ENCODE results near the gene MSRB1. TPM values are rescaled to one million over a fixed set of nuclear protein-coding genes. Genes with fewer than 3 reads are reported as not detected.
"Not testable (repeated sequence)": the region's sequence is repeated elsewhere in the genome, so short reads cannot be mapped to it uniquely, and the experiment has no call there.

The MSRB1 gene
- total RNA-seq, 6 experiments from 2014 or later = 21.0 to 27.4 (median 22.7) TPM

GRCh38 chr16:1924095-1924494, 18.9 kb downstream of the MSRB1 start:
- DNase-seq = no peak
- 0 out of 2 replicates have a peak, but pooled peaks cover 3% of the 10 kb centered on the region for H3K4me1 Mint-ChIP-seq (ENCODE audit: low read depth)
- H3K4me3 Mint-ChIP-seq = no peak overlapping the region
- peaks cover 45% of the 10 kb centered on the region for H3K27me3 Mint-ChIP-seq (ENCODE audit: insufficient read depth)
- H3K9me3 Mint-ChIP-seq = no peaks in the 10 kb centered on the region
- H3K27ac Mint-ChIP-seq = no peak overlapping the region
- 0 out of 2 replicates have a peak, but pooled peaks cover 5% of the 10 kb centered on the region for H3K36me3 Mint-ChIP-seq (ENCODE audit: low read depth)
- no peak for TF ChIP-seq CTCF (IDR thresholded peaks at IDR 0.05)

GRCh38 chr16:1923299-1924034, 19.5 kb downstream of the MSRB1 start:
- H3K27me3 Mint-ChIP-seq (ENCODE audit: insufficient read depth) = peaks cover 48% of the 10 kb centered on the region
- H3K27ac Mint-ChIP-seq = no peak overlapping the region

GRCh38 chr16:1922357-1922756, 20.6 kb downstream of the MSRB1 start:
- Mint-ChIP-seq H3K36me3 (ENCODE audit: low read depth) (0 out of 2 replicates have a peak, but pooled peaks cover 5% of the 10 kb centered on the region), H3K4me3 (no peak overlapping the region), H3K27ac (no peak overlapping the region)

More at GRCh38 chr16:1923299-1924034, 19.5 kb downstream of the MSRB1 start:
- peak; percentile 56 for TF ChIP-seq CTCF (IDR thresholded peaks at IDR 0.05)
- no peak for DNase-seq
- H3K9me3 Mint-ChIP-seq = no peaks in the 10 kb centered on the region
- H3K4me1 Mint-ChIP-seq (ENCODE audit: low read depth) = no peaks in the 10 kb centered on the region
- no peak overlapping the region for H3K4me3 Mint-ChIP-seq
- 0 out of 2 replicates have a peak, but pooled peaks cover 5% of the 10 kb centered on the region for H3K36me3 Mint-ChIP-seq (ENCODE audit: low read depth)

GRCh38 chr16:1920727-1921171, 22.2 kb downstream of the MSRB1 start:
- peaks cover 55% of the 10 kb centered on the region for H3K27me3 Mint-ChIP-seq (ENCODE audit: insufficient read depth)
- no peak overlapping the region for H3K27ac Mint-ChIP-seq
- H3K4me3 Mint-ChIP-seq = no peak overlapping the region
- DNase-seq = no peak
- 0 out of 2 replicates have a peak, but pooled peaks cover 5% of the 10 kb centered on the region for H3K36me3 Mint-ChIP-seq (ENCODE audit: low read depth)
- H3K9me3 Mint-ChIP-seq = no peaks in the 10 kb centered on the region
- no peaks in the 10 kb centered on the region for H3K4me1 Mint-ChIP-seq (ENCODE audit: low read depth)
- TF ChIP-seq CTCF (IDR thresholded peaks at IDR 0.05) = no peak

More at GRCh38 chr16:1922357-1922756, 20.6 kb downstream of the MSRB1 start:
- no peak for TF ChIP-seq CTCF (IDR thresholded peaks at IDR 0.05)
- no peaks in the 10 kb centered on the region for H3K4me1 Mint-ChIP-seq (ENCODE audit: low read depth)
- no peak for DNase-seq
- H3K27me3 Mint-ChIP-seq (ENCODE audit: insufficient read depth) = peaks cover 46% of the 10 kb centered on the region
- no peaks in the 10 kb centered on the region for H3K9me3 Mint-ChIP-seq

- not testable (repeated sequence) for DNase-seq; H3K27ac Mint-ChIP-seq; H3K4me3 Mint-ChIP-seq; H3K4me1 Mint-ChIP-seq (ENCODE audit: low read depth); H3K36me3 Mint-ChIP-seq (ENCODE audit: low read depth); H3K9me3 Mint-ChIP-seq
- peaks cover 60% of the 10 kb centered on the region for H3K27me3 Mint-ChIP-seq (ENCODE audit: insufficient read depth)
Observed at GRCh38 chr16:1920122-1920521, 22.9 kb downstream of the MSRB1 start.

GRCh38 chr16:1919327-1919998, 23.5 kb downstream of the MSRB1 start:
- DNase-seq = no peak
- Mint-ChIP-seq H3K27me3 (ENCODE audit: insufficient read depth) (peaks cover 60% of the 10 kb centered on the region), H3K4me3 (no peak overlapping the region), H3K36me3 (ENCODE audit: low read depth) (0 out of 2 replicates have a peak, but pooled peaks cover 5% of the 10 kb centered on the region), H3K4me1 (ENCODE audit: low read depth) (no peaks in the 10 kb centered on the region), H3K9me3 (no peaks in the 10 kb centered on the region), H3K27ac (no peak overlapping the region)
- no peak for TF ChIP-seq CTCF (IDR thresholded peaks at IDR 0.05)
